Activated CD8-positive, alpha-beta memory T cell treated with anti-CD3 and anti-CD28 coated beads for 1 hour (primary cell): ENCODE results near the gene TMEM95.
"Not testable (repeated sequence)": the region's sequence is repeated elsewhere in the genome, so short reads cannot be mapped to it uniquely, and the experiment has no call there.

Source experiments
- DNase-seq, 2 donors: peaks; one replicate each; pipeline ENCODE4 v3.0.0-alpha.2; 2020; ENCODE audit warnings: low read depth in 1 of 2; ENCODE audit errors: extremely low read depth in 1 of 2

The TMEM95 gene

GRCh38 chr17:7346761-7347614 lies 8.0 kb upstream of the TMEM95 start:
- no peak for DNase-seq

GRCh38 chr17:7347630-7348477 lies 7.1 kb upstream of the TMEM95 start:
- DNase-seq: no peak

GRCh38 chr17:7348478-7349242 lies 6.3 kb upstream of the TMEM95 start:
- DNase-seq: no peak

- DNase-seq: peak; percentile 43 to 62
Observed at GRCh38 chr17:7351665-7352502, 3.1 kb upstream of the TMEM95 start, which contains the start of gene KCTD11. KCTD11 (plus strand) TSS chr17:7352162.

GRCh38 chr17:7352503-7352889 lies 2.5 kb upstream of the TMEM95 start:
- no peak for DNase-seq

- no peak for DNase-seq
Observed at GRCh38 chr17:7352910-7353635, 1.9 kb upstream of the TMEM95 start.

GRCh38 chr17:7354262-7354843 lies 603 bp upstream of the TMEM95 start:
- DNase-seq: no peak

GRCh38 chr17:7355573-7355972 lies 617 bp downstream of the TMEM95 start:
- no peak for DNase-seq

GRCh38 chr17:7356072-7356549 lies 1.2 kb downstream of the TMEM95 start:
- peak; percentile 63 to 80 for DNase-seq

GRCh38 chr17:7356756-7357155 lies 1.8 kb downstream of the TMEM95 start:
- DNase-seq: no peak

- no peak for DNase-seq
Observed at GRCh38 chr17:7357381-7357780, 2.4 kb downstream of the TMEM95 start.

GRCh38 chr17:7361906-7362305 lies 7.0 kb downstream of the TMEM95 start:
- no peak for DNase-seq

- DNase-seq: no peak
Observed at GRCh38 chr17:7363311-7363710, 8.4 kb downstream of the TMEM95 start.

- DNase-seq: not testable (repeated sequence)
Observed at GRCh38 chr17:7365963-7366362, 11.0 kb downstream of the TMEM95 start.

GRCh38 chr17:7367083-7367482 lies 12.1 kb downstream of the TMEM95 start:
- DNase-seq: no peak

- no peak for DNase-seq
Observed at GRCh38 chr17:7367918-7368598, 13.1 kb downstream of the TMEM95 start.

- DNase-seq: not testable (repeated sequence)
Observed at GRCh38 chr17:7368599-7368994, 13.6 kb downstream of the TMEM95 start.

GRCh38 chr17:7369825-7370224 lies 14.9 kb downstream of the TMEM95 start:
- DNase-seq: no peak
